T-helper 2 cell treated with Interferon-gamma antibody and Interleukin-4, amounts not matched to agents 5 μg/mL and 100 μg/mL, for 36 hours (primary cell): Measurements from ENCODE around the gene MAST4.
"Not testable (repeated sequence)": the region's sequence is repeated elsewhere in the genome, so short reads cannot be mapped to it uniquely, and the experiment has no call there.

ENCODE experiments used
- DNase-seq: peaks from one replicate; pipeline ENCODE4 v3.0.0; 2021; ENCODE audit warnings: low spot score
- H3K27ac Mint-ChIP-seq: one replicate; pipeline ENCODE4 v1.8.0; 2021; ENCODE audit warnings: mild to moderate bottlenecking, mixed read lengths
- H3K27me3 Mint-ChIP-seq: one replicate; pipeline ENCODE4 v1.8.0; 2021; ENCODE audit warnings: low read depth, mixed read lengths
- H3K36me3 Mint-ChIP-seq: one replicate; pipeline ENCODE4 v1.8.0; 2021; ENCODE audit warnings: low read depth, mixed read lengths
- H3K4me1 Mint-ChIP-seq: one replicate; pipeline ENCODE4 v1.8.0; 2021; ENCODE audit warnings: low read depth, mixed read lengths
- H3K4me3 Mint-ChIP-seq: one replicate; pipeline ENCODE4 v1.8.0; 2022; ENCODE audit warnings: mild to moderate bottlenecking, moderate library complexity, mixed read lengths
- H3K9me3 Mint-ChIP-seq: one replicate; pipeline ENCODE4 v1.8.0; 2021; ENCODE audit warnings: mixed read lengths

MAST4 gene

GRCh38 chr5:66671305-66671704 is 75.1 kb downstream of the MAST4 start:
- Mint-ChIP-seq H3K27me3 (peaks cover 3% of the 10 kb centered on the region), H3K4me3 (no peak overlapping the region), H3K27ac (no peak overlapping the region), H3K36me3 (no peaks in the 10 kb centered on the region), H3K4me1 (no peaks in the 10 kb centered on the region), H3K9me3 (no peaks in the 10 kb centered on the region)
- DNase-seq, result no peak

GRCh38 chr5:66674802-66675201 is 78.6 kb downstream of the MAST4 start:
- H3K4me1 Mint-ChIP-seq, result no peaks in the 10 kb centered on the region
- H3K9me3 Mint-ChIP-seq, result no peaks in the 10 kb centered on the region
- no peaks in the 10 kb centered on the region for H3K36me3 Mint-ChIP-seq
- H3K27me3 Mint-ChIP-seq, result peaks cover 9% of the 10 kb centered on the region
- no peak for DNase-seq
- no peak overlapping the region for H3K4me3 Mint-ChIP-seq
- H3K27ac Mint-ChIP-seq, result no peak overlapping the region

GRCh38 chr5:66675406-66675805 is 79.2 kb downstream of the MAST4 start:
- Mint-ChIP-seq H3K4me1 (no peaks in the 10 kb centered on the region), H3K9me3 (no peaks in the 10 kb centered on the region), H3K27ac (no peak overlapping the region), H3K27me3 (peaks cover 9% of the 10 kb centered on the region), H3K36me3 (no peaks in the 10 kb centered on the region), H3K4me3 (no peak overlapping the region)
- no peak for DNase-seq

GRCh38 chr5:66680221-66680620 is 84.0 kb downstream of the MAST4 start:
- Mint-ChIP-seq H3K36me3 (no peaks in the 10 kb centered on the region), H3K27me3 (peaks cover 9% of the 10 kb centered on the region), H3K4me3 (no peak overlapping the region), H3K4me1 (no peaks in the 10 kb centered on the region), H3K27ac (no peak overlapping the region), H3K9me3 (no peaks in the 10 kb centered on the region)
- no peak for DNase-seq

GRCh38 chr5:66680804-66681203 is 84.6 kb downstream of the MAST4 start:
- H3K4me1 Mint-ChIP-seq, result no peaks in the 10 kb centered on the region
- H3K9me3 Mint-ChIP-seq, result no peaks in the 10 kb centered on the region
- H3K27ac Mint-ChIP-seq, result no peak overlapping the region
- no peak overlapping the region for H3K4me3 Mint-ChIP-seq
- H3K36me3 Mint-ChIP-seq, result no peaks in the 10 kb centered on the region
- no peak for DNase-seq
- H3K27me3 Mint-ChIP-seq, result peaks cover 9% of the 10 kb centered on the region

- Mint-ChIP-seq H3K27ac (no peak overlapping the region), H3K4me3 (no peak overlapping the region), H3K4me1 (no peaks in the 10 kb centered on the region), H3K27me3 (no peaks in the 10 kb centered on the region), H3K36me3 (no peaks in the 10 kb centered on the region), H3K9me3 (no peaks in the 10 kb centered on the region)
- DNase-seq, result no peak
Observed at GRCh38 chr5:66684663-66685062, 88.5 kb downstream of the MAST4 start.

GRCh38 chr5:66689522-66690220 is 93.5 kb downstream of the MAST4 start:
- Mint-ChIP-seq H3K27ac (no peak overlapping the region), H3K36me3 (no peaks in the 10 kb centered on the region), H3K4me1 (no peaks in the 10 kb centered on the region), H3K4me3 (no peak overlapping the region), H3K9me3 (no peaks in the 10 kb centered on the region), H3K27me3 (no peaks in the 10 kb centered on the region)
- DNase-seq, result no peak

GRCh38 chr5:66694036-66694435 is 97.8 kb downstream of the MAST4 start:
- Mint-ChIP-seq H3K27me3 (peaks cover 2% of the 10 kb centered on the region), H3K4me3 (no peak overlapping the region), H3K36me3 (no peaks in the 10 kb centered on the region), H3K9me3 (no peaks in the 10 kb centered on the region), H3K4me1 (no peaks in the 10 kb centered on the region), H3K27ac (no peak overlapping the region)
- DNase-seq, result no peak

GRCh38 chr5:66695840-66696239 is 99.6 kb downstream of the MAST4 start:
- H3K4me3 Mint-ChIP-seq, H3K4me1 Mint-ChIP-seq, H3K9me3 Mint-ChIP-seq, H3K27me3 Mint-ChIP-seq, H3K36me3 Mint-ChIP-seq, DNase-seq, H3K27ac Mint-ChIP-seq: not testable (repeated sequence)

- Mint-ChIP-seq H3K4me1 (no peaks in the 10 kb centered on the region), H3K36me3 (no peaks in the 10 kb centered on the region), H3K27me3 (peaks cover 5% of the 10 kb centered on the region), H3K4me3 (no peak overlapping the region), H3K27ac (no peak overlapping the region), H3K9me3 (no peaks in the 10 kb centered on the region)
- no peak for DNase-seq
Observed at GRCh38 chr5:66697796-66698564, 101.8 kb downstream of the MAST4 start.

GRCh38 chr5:66701244-66701643 is 105.1 kb downstream of the MAST4 start:
- DNase-seq, result no peak
- Mint-ChIP-seq H3K27me3 (peaks cover 5% of the 10 kb centered on the region), H3K4me3 (no peak overlapping the region), H3K27ac (no peak overlapping the region), H3K9me3 (no peaks in the 10 kb centered on the region), H3K36me3 (no peaks in the 10 kb centered on the region), H3K4me1 (no peaks in the 10 kb centered on the region)

GRCh38 chr5:66702426-66702825 is 106.2 kb downstream of the MAST4 start:
- Mint-ChIP-seq H3K4me1 (peaks cover under 1% of the 10 kb centered on the region), H3K36me3 (no peaks in the 10 kb centered on the region), H3K9me3 (peaks cover under 1% of the 10 kb centered on the region), H3K27me3 (peaks cover 5% of the 10 kb centered on the region), H3K4me3 (no peak overlapping the region), H3K27ac (no peak overlapping the region)
- DNase-seq, result no peak

GRCh38 chr5:66704790-66705425 is 108.7 kb downstream of the MAST4 start:
- H3K4me1 Mint-ChIP-seq, result peaks cover 2% of the 10 kb centered on the region
- peaks cover 3% of the 10 kb centered on the region for H3K9me3 Mint-ChIP-seq
- no peaks in the 10 kb centered on the region for H3K36me3 Mint-ChIP-seq
- no peak for DNase-seq
- H3K27ac Mint-ChIP-seq, result no peak overlapping the region
- peaks cover 2% of the 10 kb centered on the region for H3K27me3 Mint-ChIP-seq
- no peak overlapping the region for H3K4me3 Mint-ChIP-seq

- H3K27me3 Mint-ChIP-seq, result no peaks in the 10 kb centered on the region
- H3K9me3 Mint-ChIP-seq, result peaks cover 10% of the 10 kb centered on the region
- no peaks in the 10 kb centered on the region for H3K36me3 Mint-ChIP-seq
- H3K4me1 Mint-ChIP-seq, result peaks cover 2% of the 10 kb centered on the region
- no peak for DNase-seq
- no peak overlapping the region for H3K27ac Mint-ChIP-seq
- H3K4me3 Mint-ChIP-seq, result no peak overlapping the region
Observed at GRCh38 chr5:66708368-66708767, 112.2 kb downstream of the MAST4 start.
